WTC11 (cell line): ENCODE results near the gene CACNA2D4.

ENCODE experiments used
- ATF3 ChIP-seq: sonication (generic); formaldehyde crosslinking; conservative IDR thresholded peaks from 2 replicates; pipeline ENCODE4 v1.8.1; 2022; ENCODE audit warnings: mild to moderate bottlenecking, missing genetic modification reagents
- E2F4 ChIP-seq: sonication (generic); formaldehyde crosslinking; IDR thresholded peaks from 2 replicates; pipeline ENCODE4 v1.8.1; 2022; ENCODE audit warnings: low read depth, mild to moderate bottlenecking, moderate library complexity, missing genetic modification reagents, borderline replicate concordance
- MAX ChIP-seq: sonication (generic); formaldehyde crosslinking; IDR thresholded peaks from 2 replicates; pipeline ENCODE4 v1.8.0; 2022; ENCODE audit warnings: mild to moderate bottlenecking, missing genetic modification reagents
- NFE2L1 ChIP-seq: sonication (generic); formaldehyde crosslinking; IDR thresholded peaks from 2 replicates; pipeline ENCODE4 v1.8.1; 2023; ENCODE audit warnings: missing genetic modification reagents
- NR1H2 ChIP-seq: sonication (generic); formaldehyde crosslinking; IDR thresholded peaks from 2 replicates; pipeline ENCODE4 v1.9.0; 2021; ENCODE audit warnings: mild to moderate bottlenecking, moderate library complexity, missing genetic modification reagents
- NR2C2 ChIP-seq: sonication (generic); formaldehyde crosslinking; IDR thresholded peaks from 2 replicates; pipeline ENCODE4 v1.8.0; 2022; ENCODE audit warnings: mild to moderate bottlenecking, missing genetic modification reagents
- SOX15 ChIP-seq: fragments of 250-450 bp; sonication (Bioruptor Pico); IDR thresholded peaks from 2 replicates; pipeline ENCODE4 v1.9.0; 2021; ENCODE audit warnings: mild to moderate bottlenecking
- ZNF263 ChIP-seq: sonication (generic); formaldehyde crosslinking; IDR thresholded peaks from 2 replicates; pipeline ENCODE4 v1.8.1; 2022; ENCODE audit warnings: low read depth, mild to moderate bottlenecking, moderate library complexity, missing genetic modification reagents
- ZNF396 ChIP-seq: fragments of 250-450 bp; sonication (Bioruptor Pico); IDR thresholded peaks from 2 replicates; pipeline ENCODE4 v1.8.0; 2021; ENCODE audit warnings: mild to moderate bottlenecking, moderate library complexity, borderline replicate concordance
- ZNF416 ChIP-seq: fragments of 250-450 bp; sonication (Bioruptor Pico); IDR thresholded peaks from 2 replicates; pipeline ENCODE4 v1.9.0; 2021; ENCODE audit warnings: mild to moderate bottlenecking, inconsistent platforms
- TF ChIP-seq, protein P1 (sequence below): fragments of 200-600 bp; IDR thresholded peaks from 2 replicates; pipeline ENCODE4 v1.8.0; 2022; ENCODE audit warnings: antibody characterized with exemption

DNA sequence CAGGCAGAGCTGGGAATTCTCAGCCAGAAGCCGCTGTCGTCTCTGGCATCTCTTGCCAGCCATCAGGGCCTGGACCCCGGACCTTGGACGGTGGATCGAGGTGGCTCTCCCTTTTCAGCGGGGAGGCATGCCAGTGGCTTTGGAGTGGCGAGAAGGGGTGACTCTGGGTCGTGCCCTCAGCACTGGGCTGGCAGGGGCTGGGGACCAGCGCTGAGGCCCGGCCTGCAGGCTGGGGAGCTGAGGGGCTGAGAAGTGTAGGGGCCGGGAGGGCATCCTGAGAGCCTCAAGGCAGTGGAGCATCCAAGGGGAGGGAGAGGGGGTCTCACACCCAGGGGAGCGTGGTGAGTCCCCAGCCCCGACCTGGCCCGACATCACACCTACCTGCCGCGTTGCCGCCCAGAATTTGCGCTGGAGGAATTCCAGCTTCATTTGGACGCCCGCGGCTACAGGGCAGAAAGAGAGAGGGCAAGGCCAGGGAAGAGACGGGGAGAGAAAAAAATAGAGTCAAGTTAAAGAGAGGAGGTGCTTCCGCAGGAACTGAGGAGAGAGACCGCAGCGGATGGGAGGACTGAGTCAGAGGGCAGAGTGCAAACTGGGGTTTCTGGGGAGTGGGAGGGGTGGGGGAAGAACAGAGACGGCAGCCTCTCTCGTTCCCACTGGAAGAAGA lies 107.0 kb downstream of the CACNA2D4 start:
- TF ChIP-seq ZNF396 (CRISPR knock-in tag): no peak
- TF ChIP-seq, protein P1, sequence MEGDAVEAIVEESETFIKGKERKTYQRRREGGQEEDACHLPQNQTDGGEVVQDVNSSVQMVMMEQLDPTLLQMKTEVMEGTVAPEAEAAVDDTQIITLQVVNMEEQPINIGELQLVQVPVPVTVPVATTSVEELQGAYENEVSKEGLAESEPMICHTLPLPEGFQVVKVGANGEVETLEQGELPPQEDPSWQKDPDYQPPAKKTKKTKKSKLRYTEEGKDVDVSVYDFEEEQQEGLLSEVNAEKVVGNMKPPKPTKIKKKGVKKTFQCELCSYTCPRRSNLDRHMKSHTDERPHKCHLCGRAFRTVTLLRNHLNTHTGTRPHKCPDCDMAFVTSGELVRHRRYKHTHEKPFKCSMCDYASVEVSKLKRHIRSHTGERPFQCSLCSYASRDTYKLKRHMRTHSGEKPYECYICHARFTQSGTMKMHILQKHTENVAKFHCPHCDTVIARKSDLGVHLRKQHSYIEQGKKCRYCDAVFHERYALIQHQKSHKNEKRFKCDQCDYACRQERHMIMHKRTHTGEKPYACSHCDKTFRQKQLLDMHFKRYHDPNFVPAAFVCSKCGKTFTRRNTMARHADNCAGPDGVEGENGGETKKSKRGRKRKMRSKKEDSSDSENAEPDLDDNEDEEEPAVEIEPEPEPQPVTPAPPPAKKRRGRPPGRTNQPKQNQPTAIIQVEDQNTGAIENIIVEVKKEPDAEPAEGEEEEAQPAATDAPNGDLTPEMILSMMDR: no peak
- no peak for TF ChIP-seq NR2C2
- no peak for TF ChIP-seq NFE2L1 (CRISPR knock-in tag)
- no peak for TF ChIP-seq NR1H2 (CRISPR knock-in tag)
- no peak for TF ChIP-seq E2F4
- TF ChIP-seq SOX15 (CRISPR knock-in tag): no peak
- TF ChIP-seq ZNF416 (CRISPR knock-in tag): no peak
- TF ChIP-seq ZNF263 (CRISPR knock-in tag): no peak
- TF ChIP-seq ATF3: no peak
- no peak for TF ChIP-seq MAX
